ENCODE results near the gene JSRP1.
A peak's percentile ranks its signal among the peaks of the same experiment; 100 is the strongest.

Gene JSRP1

GRCh38 chr19:2246014-2246620 lies 10.1 kb downstream of the JSRP1 start:
- no peak for DNase-seq

GRCh38 chr19:2245273-2245672 lies 10.9 kb downstream of the JSRP1 start:
- DNase-seq: no peak

DNA sequence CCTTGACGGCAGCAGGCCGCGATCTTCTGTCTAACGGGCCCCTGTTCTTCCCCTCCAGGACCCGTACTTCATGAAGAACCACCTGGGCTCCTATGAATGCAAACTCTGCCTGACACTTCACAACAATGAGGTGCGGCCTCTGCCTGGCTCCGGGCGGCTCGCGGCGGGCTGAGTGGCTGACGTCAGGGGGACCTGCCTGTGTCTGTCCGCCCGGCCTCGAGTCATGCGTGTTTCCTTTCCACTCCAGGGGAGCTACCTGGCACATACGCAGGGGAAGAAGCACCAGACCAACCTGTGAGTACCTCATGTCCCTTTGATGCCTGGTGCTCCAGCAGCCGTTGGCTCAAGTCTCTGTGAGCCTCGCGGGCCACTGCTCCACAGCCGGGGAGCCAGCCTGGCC lies 11.7 kb downstream of the JSRP1 start:
- no peak for DNase-seq

DNA sequence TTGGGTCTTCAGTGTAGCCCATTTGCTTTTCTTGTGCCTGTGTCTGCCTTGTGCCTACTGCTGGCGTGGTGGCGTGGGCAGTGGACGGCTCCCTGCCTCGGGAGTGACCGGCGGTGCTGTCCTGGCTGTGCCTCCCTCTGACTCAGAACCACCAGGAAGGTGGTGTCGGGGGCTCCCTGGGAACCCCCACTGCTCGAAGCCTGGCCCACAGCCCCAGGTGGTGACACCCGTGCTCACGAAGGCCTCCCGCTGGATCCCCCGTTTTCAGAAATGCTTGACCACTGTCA lies 12.1 kb downstream of the JSRP1 start:
- DNase-seq: no peak

GRCh38 chr19:2243274-2244124 lies 12.7 kb downstream of the JSRP1 start:
- no peak for DNase-seq

DNA sequence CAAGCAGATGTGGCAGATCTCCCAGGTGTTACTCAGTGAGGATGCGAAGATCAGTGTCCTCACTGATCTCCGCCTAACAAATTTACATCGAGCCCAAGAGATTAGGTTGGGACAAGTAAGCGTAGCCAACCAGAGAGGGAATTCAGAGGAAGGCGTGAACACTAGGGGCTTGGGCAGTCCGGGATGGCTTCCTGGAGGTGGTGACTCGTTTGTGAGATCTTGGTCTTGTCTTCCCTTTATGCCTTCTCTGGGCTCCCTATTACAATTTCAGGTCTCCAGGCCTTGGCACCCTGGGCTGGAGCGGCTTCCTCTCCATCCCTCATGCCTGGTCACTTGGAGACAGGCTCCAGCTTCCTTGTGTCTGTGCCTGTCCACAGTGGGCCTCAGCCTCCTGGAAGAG lies 13.4 kb downstream of the JSRP1 start:
- DNase-seq: no peak

GRCh38 chr19:2242092-2242537 lies 14.1 kb downstream of the JSRP1 start:
- DNase-seq: no peak

DNA sequence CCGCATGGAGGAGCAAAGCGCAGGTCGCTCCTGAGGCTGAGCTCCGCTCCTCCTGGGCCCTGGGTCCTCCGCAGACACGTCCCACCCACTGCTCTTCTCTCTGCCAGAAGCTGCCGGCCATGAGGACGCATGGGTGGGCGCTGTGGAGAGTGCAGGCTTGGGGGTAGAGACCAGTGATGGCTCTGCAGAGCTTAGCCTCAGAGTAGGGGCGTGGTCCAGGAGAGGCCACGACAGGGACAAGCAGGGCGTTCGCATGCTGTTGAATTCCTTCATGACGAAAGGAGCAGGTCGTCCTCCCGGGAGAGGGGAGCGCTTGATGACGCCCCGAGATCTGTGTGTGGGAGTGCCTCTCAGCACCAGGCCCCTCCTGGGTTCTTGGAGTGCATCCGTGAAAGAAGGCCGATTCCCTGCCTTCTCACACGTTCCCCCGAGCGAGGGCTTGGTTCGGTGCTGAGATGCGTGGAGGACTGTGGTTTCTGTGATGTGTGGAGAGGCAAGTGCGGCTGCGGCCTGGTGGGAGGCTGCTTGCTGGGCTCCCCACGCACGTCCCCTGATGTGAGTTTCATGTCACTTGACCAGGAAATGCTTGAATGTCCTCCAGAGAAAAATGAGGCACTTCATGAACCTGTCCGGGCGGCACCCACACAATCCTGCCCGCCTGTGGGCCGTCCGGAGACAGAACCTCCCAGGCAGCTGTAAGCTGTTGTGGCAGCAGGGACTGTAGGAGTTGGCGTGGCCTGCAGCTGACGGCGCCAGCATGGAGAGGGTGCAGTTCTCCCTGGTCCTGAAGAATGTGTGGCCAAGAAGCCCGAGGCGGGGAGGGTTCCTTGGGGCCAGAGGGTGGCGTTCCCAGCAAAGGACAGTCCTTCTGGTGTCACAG lies 15.1 kb downstream of the JSRP1 start:
- DNase-seq: no peak

- DNase-seq: no peak
These were observed 16.1 kb downstream of the JSRP1 start for GRCh38 chr19:2239771-2240770.

GRCh38 chr19:2239173-2239572 lies 17.0 kb downstream of the JSRP1 start:
- DNase-seq: no peak

- DNase-seq: no peak
These were observed 18.4 kb downstream of the JSRP1 start for GRCh38 chr19:2237869-2238153.

GRCh38 chr19:2237051-2237868 lies 19.0 kb downstream of the JSRP1 start:
- DNase-seq: no peak

- DNase-seq: peak; percentile 95 to 98 (median 96)
These were observed 19.7 kb downstream of the JSRP1 start, which contains the start of the genes PLEKHJ1 and SF3A2 for GRCh38 chr19:2236314-2237050. TSS of gene PLEKHJ1 (minus strand) at chr19:2236329. CDS start at chr19:2236248, 81 bp downstream. TSS of gene SF3A2 (plus strand) at chr19:2236824. CDS start at chr19:2243419, 6,595 bp downstream.

DNA sequence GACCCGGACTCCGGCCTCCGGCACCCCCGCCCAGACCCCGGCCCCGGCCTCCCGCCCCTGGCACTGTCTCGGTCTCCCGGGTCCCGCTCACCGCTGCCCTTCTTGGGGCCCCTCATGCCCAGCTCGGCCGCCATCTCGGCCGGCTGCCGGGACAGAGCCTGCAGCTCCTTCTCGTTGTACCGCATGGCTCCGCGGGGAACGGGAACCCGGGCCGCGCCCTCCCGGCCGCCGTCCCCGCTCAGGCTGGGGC lies 20.2 kb downstream of the JSRP1 start:
- no peak for DNase-seq

DNA sequence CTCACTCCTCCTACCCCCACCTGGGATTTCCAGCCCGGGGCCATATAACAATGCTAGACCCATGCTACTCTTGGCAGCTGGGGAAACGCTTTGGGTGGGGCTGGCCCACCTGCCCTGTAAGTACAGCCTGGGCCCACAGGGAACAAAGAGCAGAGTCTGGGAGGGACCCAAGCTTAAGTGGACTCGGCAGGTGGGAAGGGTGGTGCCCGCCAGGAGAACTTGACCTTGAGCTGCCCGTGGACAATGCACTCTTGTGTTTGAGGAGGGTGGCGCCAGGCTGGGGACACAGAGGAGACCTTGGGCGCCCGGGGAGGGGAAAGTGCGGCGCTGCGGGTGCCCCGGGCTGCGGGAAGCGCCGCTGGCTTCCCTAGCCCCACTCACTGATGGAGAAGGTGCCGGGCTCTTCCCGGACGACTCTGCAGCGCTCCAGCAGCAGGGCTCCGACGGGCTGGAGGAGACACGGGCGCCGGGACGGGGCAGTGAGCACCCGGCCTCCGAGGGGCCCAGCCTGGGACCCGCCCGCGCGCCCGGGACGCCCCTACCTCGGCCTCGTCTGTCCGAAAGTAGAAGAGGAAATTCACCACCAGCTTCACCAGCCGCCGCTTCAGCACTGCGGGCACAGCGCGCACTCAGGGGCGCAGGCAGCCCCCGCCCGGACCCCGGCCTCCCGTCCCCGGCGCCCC lies 20.7 kb downstream of the JSRP1 start:
- DNase-seq: no peak

DNA sequence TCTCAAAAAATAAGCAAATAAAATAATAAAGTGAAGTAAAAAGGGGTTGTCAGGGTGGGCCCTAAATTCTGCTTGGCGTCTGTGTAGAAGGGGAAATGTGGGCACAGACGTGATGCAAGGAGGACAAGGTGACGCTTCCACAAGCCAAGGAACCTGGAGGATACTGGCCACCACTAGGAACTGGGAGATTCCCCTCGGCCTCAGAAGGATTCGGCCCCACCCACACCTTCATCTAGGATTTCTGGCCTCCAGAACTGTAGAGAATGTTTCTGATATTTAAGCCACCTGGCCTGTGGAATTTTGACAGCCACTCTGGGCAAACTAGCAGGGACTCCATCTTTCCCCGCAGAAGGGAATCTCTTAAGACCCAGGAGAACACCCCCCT lies 21.2 kb downstream of the JSRP1 start:
- no peak for DNase-seq

GRCh38 chr19:2233601-2234280 lies 22.5 kb downstream of the JSRP1 start:
- no peak for DNase-seq

DNA sequence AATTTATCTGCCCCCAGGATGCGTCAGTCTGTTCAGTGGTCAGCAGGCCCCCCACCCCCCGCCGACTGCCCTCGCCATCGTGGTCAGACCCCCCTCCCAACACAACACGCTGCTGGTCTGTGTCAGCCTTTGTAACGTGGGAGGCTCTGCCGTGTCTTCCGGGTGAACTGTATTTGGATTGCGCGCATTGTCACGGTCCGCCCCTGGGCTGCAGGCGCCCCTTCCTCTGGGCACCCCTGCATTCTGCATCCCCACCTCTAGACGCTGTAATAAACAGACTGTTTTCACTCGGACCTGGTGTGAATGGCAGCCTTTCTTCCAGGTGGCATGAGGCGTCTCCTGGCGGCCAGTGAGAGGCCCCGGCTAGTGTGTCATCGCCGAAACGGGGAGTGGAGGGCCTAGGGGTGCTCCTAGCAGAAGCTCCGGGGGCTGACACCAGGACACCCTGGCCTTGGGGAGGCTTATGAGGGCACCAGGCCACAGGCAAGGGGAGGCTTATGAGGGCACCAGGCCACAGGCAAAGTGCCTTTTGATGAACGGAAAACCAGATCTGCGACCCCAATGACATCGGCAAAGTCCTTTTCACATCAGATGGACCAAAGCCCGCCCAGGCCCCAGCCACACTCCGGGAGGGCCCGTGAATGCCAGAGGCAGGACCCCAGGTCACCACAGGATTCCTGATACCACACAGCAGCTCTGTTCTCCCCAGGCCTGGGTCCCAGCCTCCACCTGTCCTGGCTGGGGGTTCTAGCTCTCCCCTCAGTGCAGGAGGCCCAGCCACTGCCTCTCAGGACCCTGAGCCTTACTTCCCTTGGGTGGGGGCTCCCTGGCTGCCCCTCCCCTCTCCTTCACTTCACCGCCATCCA lies 23.7 kb downstream of the JSRP1 start:
- DNase-seq: no peak
